HEK293 (cell line): ENCODE data around the gene RAD51.

ENCODE experiments used
- CTCF ChIA-PET: fragments of 350-600 bp; formaldehyde crosslinking; extraction: SDS; loops from one replicate; lab custom pipeline; 2021; ENCODE audit warnings: antibody characterized with exemption; lab: Yijun Ruan, JAX
- POLR2A ChIA-PET: fragments of 300-600 bp; formaldehyde crosslinking; extraction: SDS; loops from one replicate; lab custom pipeline; 2020; ENCODE audit warnings: antibody characterized with exemption, inconsistent platforms; lab: Yijun Ruan, JAX
- H3K27ac ChIP-seq: fragments of 200-500 bp; sonication (Bioruptor generic); 2 replicates; pipeline ENCODE4 v1.5.1; 2014; ENCODE audit warnings: low read depth, low read length, control low read depth, inconsistent platforms; ENCODE audit errors: extremely low read depth
- H3K36me3 ChIP-seq, 2 experiments: fragments of 200-500 bp in 1 of 2; sonication (Bioruptor generic) in 1 of 2; 1 replicate in 1 of 2; 2 replicates in 1 of 2; pipeline ENCODE4 v1.5.1; 2014 to 2017; ENCODE audit warnings: inconsistent platforms in 2 of 2, low read length in 2 of 2; ENCODE audit not compliant: control insufficient read depth in 2 of 2, insufficient read depth in 1 of 2
- H3K4me1 ChIP-seq: fragments of 200-500 bp; sonication (Bioruptor generic); 2 replicates; pipeline ENCODE4 v1.5.1; 2014; ENCODE audit warnings: mild to moderate bottlenecking, low read length, inconsistent platforms; ENCODE audit not compliant: control insufficient read depth, insufficient read depth
- H3K4me3 ChIP-seq: 2 replicates; pipeline ENCODE4 v1.5.1; 2011; ENCODE audit warnings: low read depth, mild to moderate bottlenecking, control low read depth, low read length, moderate library complexity
- H3K9me3 ChIP-seq: fragments of 200-500 bp; sonication (Bioruptor generic); 2 replicates; pipeline ENCODE4 v1.5.1; 2014; ENCODE audit warnings: low read depth, low read length, inconsistent platforms; ENCODE audit not compliant: control insufficient read depth, insufficient read depth
- KLF16 ChIP-seq: fragments of 450-650 bp; formaldehyde crosslinking; IDR thresholded peaks from 2 replicates; pipeline ENCODE4 v1.5.1; 2017; ENCODE audit warnings: missing biosample characterization, missing genetic modification characterization
- MEIS1 ChIP-seq: sonication (generic); formaldehyde crosslinking; IDR thresholded peaks from 2 replicates; pipeline ENCODE4 v1.8.1; 2022; ENCODE audit warnings: missing genetic modification reagents, mild to moderate bottlenecking, borderline replicate concordance
- OVOL3 ChIP-seq: fragments of 450-650 bp; formaldehyde crosslinking; IDR thresholded peaks from 2 replicates; pipeline ENCODE4 v1.5.1; 2016; ENCODE audit warnings: missing biosample characterization, missing genetic modification characterization
- RBAK ChIP-seq: fragments of 450-650 bp; formaldehyde crosslinking; IDR thresholded peaks from 2 replicates; pipeline ENCODE4 v1.5.1; 2016; ENCODE audit warnings: missing biosample characterization, missing genetic modification characterization
- SP2 ChIP-seq: fragments of 450-650 bp; formaldehyde crosslinking; IDR thresholded peaks from 2 replicates; pipeline ENCODE4 v1.5.1; 2016; ENCODE audit warnings: missing biosample characterization, missing genetic modification characterization
- TSHZ1 ChIP-seq: fragments of 450-650 bp; formaldehyde crosslinking; IDR thresholded peaks from 2 replicates; pipeline ENCODE4 v1.5.1; 2016; ENCODE audit warnings: missing biosample characterization, missing genetic modification characterization, borderline replicate concordance
- ZBTB11 ChIP-seq: fragments of 450-650 bp; formaldehyde crosslinking; conservative IDR thresholded peaks from 2 replicates; pipeline ENCODE4 v1.5.1; 2016; ENCODE audit warnings: low read depth, missing biosample characterization, missing genetic modification characterization
- ZNF169 ChIP-seq: fragments of 450-650 bp; formaldehyde crosslinking; IDR thresholded peaks from 2 replicates; pipeline ENCODE4 v1.5.1; 2016; ENCODE audit warnings: missing biosample characterization, missing genetic modification characterization
- ZNF175 ChIP-seq: fragments of 450-650 bp; formaldehyde crosslinking; IDR thresholded peaks from 2 replicates; pipeline ENCODE4 v1.5.1; 2016; ENCODE audit warnings: missing biosample characterization, missing genetic modification characterization
- ZNF202 ChIP-seq: fragments of 450-650 bp; formaldehyde crosslinking; IDR thresholded peaks from 2 replicates; pipeline ENCODE4 v1.5.1; 2016; ENCODE audit warnings: missing biosample characterization, missing genetic modification characterization, borderline replicate concordance
- ZNF211 ChIP-seq: fragments of 450-650 bp; formaldehyde crosslinking; IDR thresholded peaks from 2 replicates; pipeline ENCODE4 v1.5.1; 2016; ENCODE audit warnings: low read depth, missing biosample characterization, missing genetic modification characterization
- ZNF24 ChIP-seq: fragments of 450-650 bp; formaldehyde crosslinking; IDR thresholded peaks from 2 replicates; pipeline ENCODE4 v1.5.1; 2016; ENCODE audit warnings: missing biosample characterization, missing genetic modification characterization
- ZNF248 ChIP-seq: fragments of 450-650 bp; formaldehyde crosslinking; IDR thresholded peaks from 2 replicates; pipeline ENCODE4 v1.5.1; 2017; ENCODE audit warnings: missing biosample characterization, missing genetic modification characterization
- ZNF398 ChIP-seq: fragments of 450-650 bp; formaldehyde crosslinking; IDR thresholded peaks from 2 replicates; pipeline ENCODE4 v1.5.1; 2017; ENCODE audit warnings: missing biosample characterization, missing genetic modification characterization
- ZNF416 ChIP-seq: fragments of 450-650 bp; formaldehyde crosslinking; IDR thresholded peaks from 2 replicates; pipeline ENCODE4 v1.5.1; 2016; ENCODE audit warnings: missing biosample characterization, missing genetic modification characterization
- ZNF529 ChIP-seq: fragments of 450-650 bp; formaldehyde crosslinking; IDR thresholded peaks from 2 replicates; pipeline ENCODE4 v1.5.1; 2017; ENCODE audit warnings: missing genetic modification characterization, missing biosample characterization; ENCODE audit not compliant: insufficient replicate concordance
- ZNF624 ChIP-seq: fragments of 450-650 bp; formaldehyde crosslinking; IDR thresholded peaks from 2 replicates; pipeline ENCODE4 v1.5.1; 2017; ENCODE audit warnings: missing biosample characterization, missing genetic modification characterization
- ZSCAN5A ChIP-seq: fragments of 450-650 bp; formaldehyde crosslinking; IDR thresholded peaks from 2 replicates; pipeline ENCODE4 v1.5.1; 2016; ENCODE audit warnings: missing biosample characterization, missing genetic modification characterization

Gene RAD51

GRCh38 chr15:40694688-40695468 is at the start of gene RAD51 (continued):
- TF ChIP-seq KLF16 (tag by site-specific recombination), result peak; percentile 96

GRCh38 chr15:40647523-40647922 is 47.5 kb upstream of the RAD51 start:
- no peak for TF ChIP-seq RBAK (tag by site-specific recombination)
- TF ChIP-seq OVOL3 (tag by site-specific recombination), result no peak
- TF ChIP-seq ZNF624 (tag by site-specific recombination), result no peak
- TF ChIP-seq ZNF416, result no peak
- no peak for TF ChIP-seq ZNF529 (tag by site-specific recombination)
- TF ChIP-seq ZNF175 (tag by site-specific recombination), result no peak
- TF ChIP-seq SP2, result no peak
- no peak for TF ChIP-seq ZNF398 (tag by site-specific recombination)
- TF ChIP-seq MEIS1 (CRISPR knock-in tag), result no peak
- H3K4me1 ChIP-seq, result no peaks in the 10 kb centered on the region
- no peak overlapping the region for H3K4me3 ChIP-seq
- peaks cover 13 to 16% of the 10 kb centered on the region in 2 experiments for H3K36me3 ChIP-seq
- CTCF ChIA-PET, result interaction anchor here (0.6 to 0.7 kb wide), 2 partner anchors 13 to 39 kb away, joined by 3 read pairs; no protein-coding TSS in a partner anchor
- POLR2A ChIA-PET, result interaction anchor here (0.7 kb wide), 1 partner anchor 18 kb away, joined by 3 read pairs; no protein-coding TSS in a partner anchor
- no peaks in the 10 kb centered on the region for H3K9me3 ChIP-seq
- no peak overlapping the region for H3K27ac ChIP-seq

GRCh38 chr15:40650479-40650878 is 44.5 kb upstream of the RAD51 start:
- Histone ChIP-seq H3K27ac (no peak overlapping the region), H3K4me1 (no peaks in the 10 kb centered on the region), H3K9me3 (no peaks in the 10 kb centered on the region), H3K36me3 (peaks cover 21 to 31% of the 10 kb centered on the region in 2 experiments), H3K4me3 (no peak overlapping the region)
- CTCF ChIA-PET, result interaction anchor here (0.6 to 0.7 kb wide), 2 partner anchors 106 to 153 kb away, joined by 3 read pairs; no protein-coding TSS in a partner anchor
- POLR2A ChIA-PET, result no interaction called here
- TF ChIP-seq ZNF169 (tag by site-specific recombination) (no peak), ZNF248 (tag by site-specific recombination) (no peak), ZBTB11 (tag by site-specific recombination) (no peak), ZNF202 (tag by site-specific recombination) (no peak), ZNF211 (tag by site-specific recombination) (no peak), ZNF24 (tag by site-specific recombination) (no peak), ZNF529 (tag by site-specific recombination) (no peak), TSHZ1 (no peak), ZSCAN5A (tag by site-specific recombination) (no peak)
